Measurements from ENCODE around the gene NT5C1A. TPM values are rescaled to one million over a fixed set of nuclear protein-coding genes. Genes with fewer than 3 reads are reported as not detected.

NT5C1A gene
- total and polyA plus RNA-seq, 4 donors: not detected

DNA sequence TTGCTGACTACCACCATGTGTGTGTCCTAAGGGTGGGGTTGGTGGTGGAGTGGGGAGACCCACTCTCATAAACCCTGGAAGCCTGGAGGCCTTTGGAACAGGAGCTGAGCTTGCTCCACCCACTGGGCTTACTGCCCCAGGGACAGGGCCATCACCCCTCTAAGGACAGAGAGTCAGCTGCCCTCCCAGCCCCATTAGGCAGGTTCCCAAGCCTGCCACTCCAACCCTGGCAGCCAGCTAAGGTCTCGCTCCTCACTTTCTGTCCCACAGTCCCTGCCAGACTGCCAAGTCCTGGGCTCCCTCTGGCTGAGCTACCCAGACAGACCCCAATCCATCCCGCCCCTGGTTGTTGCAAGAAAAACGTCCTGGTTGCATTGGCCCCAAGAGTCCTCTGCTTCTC is 3.8 kb downstream of the NT5C1A start:
- Histone ChIP-seq H3K9me3 (ENCODE audit: control insufficient read depth in 4 of 4, insufficient read depth in 3 of 4, low read length in 3 of 4) (peaks cover 0 to 3% (median 0%) of the 10 kb centered on the region in 4 donors), H3K27ac (ENCODE audit: low read depth in 1 of 2, low read length in 1 of 2) (no peak overlapping the region), H3K4me1 (ENCODE audit: control insufficient read depth in 5 of 5, insufficient read depth in 5 of 5, low read length in 5 of 5) (peaks cover 0 to 12% (median 5%) of the 10 kb centered on the region in 5 donors), H3K27me3 (ENCODE audit: control insufficient read depth in 3 of 3, insufficient read depth in 3 of 3, low read length in 2 of 3) (peaks cover 3 to 30% (median 18%) of the 10 kb centered on the region in 3 donors), H3K9ac (ENCODE audit: insufficient read depth in 1 of 2, low read length in 2 of 2) (no peak overlapping the region), H3K36me3 (ENCODE audit: control insufficient read depth in 4 of 4, insufficient read depth in 4 of 4, low read length in 4 of 4) (no peaks in the 10 kb centered on the region), H3K4me3 (no peak overlapping the region)
- no peak for DNase-seq
- TF ChIP-seq, protein P1, sequence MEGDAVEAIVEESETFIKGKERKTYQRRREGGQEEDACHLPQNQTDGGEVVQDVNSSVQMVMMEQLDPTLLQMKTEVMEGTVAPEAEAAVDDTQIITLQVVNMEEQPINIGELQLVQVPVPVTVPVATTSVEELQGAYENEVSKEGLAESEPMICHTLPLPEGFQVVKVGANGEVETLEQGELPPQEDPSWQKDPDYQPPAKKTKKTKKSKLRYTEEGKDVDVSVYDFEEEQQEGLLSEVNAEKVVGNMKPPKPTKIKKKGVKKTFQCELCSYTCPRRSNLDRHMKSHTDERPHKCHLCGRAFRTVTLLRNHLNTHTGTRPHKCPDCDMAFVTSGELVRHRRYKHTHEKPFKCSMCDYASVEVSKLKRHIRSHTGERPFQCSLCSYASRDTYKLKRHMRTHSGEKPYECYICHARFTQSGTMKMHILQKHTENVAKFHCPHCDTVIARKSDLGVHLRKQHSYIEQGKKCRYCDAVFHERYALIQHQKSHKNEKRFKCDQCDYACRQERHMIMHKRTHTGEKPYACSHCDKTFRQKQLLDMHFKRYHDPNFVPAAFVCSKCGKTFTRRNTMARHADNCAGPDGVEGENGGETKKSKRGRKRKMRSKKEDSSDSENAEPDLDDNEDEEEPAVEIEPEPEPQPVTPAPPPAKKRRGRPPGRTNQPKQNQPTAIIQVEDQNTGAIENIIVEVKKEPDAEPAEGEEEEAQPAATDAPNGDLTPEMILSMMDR (IDR thresholded peaks at IDR 0.05; ENCODE audit: control extremely low read depth, extremely low read depth): no peak
- 85 to 91% methylated on average over 3 of the region's 3 CpGs for WGBS, 2 donors
- no peak for ATAC-seq (ENCODE audit: insufficient read depth, low FRiP score)

- peaks cover 3 to 21% (median 10%) of the 10 kb centered on the region in 3 donors for H3K27me3 ChIP-seq (ENCODE audit: control insufficient read depth in 3 of 3, insufficient read depth in 3 of 3, low read length in 2 of 3)
- no peaks in the 10 kb centered on the region for H3K36me3 ChIP-seq (ENCODE audit: control insufficient read depth in 4 of 4, insufficient read depth in 4 of 4, low read length in 4 of 4)
- peaks cover 0 to 3% (median 0%) of the 10 kb centered on the region in 4 donors for H3K9me3 ChIP-seq (ENCODE audit: control insufficient read depth in 4 of 4, insufficient read depth in 3 of 4, low read length in 3 of 4)
- DNase-seq (no peak), ATAC-seq (ENCODE audit: insufficient read depth, low FRiP score) (no peak)
- H3K9ac ChIP-seq (ENCODE audit: insufficient read depth in 1 of 2, low read length in 2 of 2): no peak overlapping the region
- WGBS, 2 donors: 87 to 95% methylated on average over 3 of the region's 3 CpGs
- TF ChIP-seq, protein P1 (IDR thresholded peaks at IDR 0.05; ENCODE audit: control extremely low read depth, extremely low read depth): no peak
- no peak overlapping the region for H3K4me3 ChIP-seq
- H3K27ac ChIP-seq (ENCODE audit: low read depth in 1 of 2, low read length in 1 of 2): no peak overlapping the region
- H3K4me1 ChIP-seq (ENCODE audit: control insufficient read depth in 5 of 5, insufficient read depth in 5 of 5, low read length in 5 of 5): peaks cover 0 to 7% (median 0%) of the 10 kb centered on the region in 5 donors
Observed at GRCh38 chr1:39666772-39667171, 5.1 kb downstream of the NT5C1A start.

GRCh38 chr1:39663559-39663958 is 8.3 kb downstream of the NT5C1A start:
- Histone ChIP-seq H3K27ac (ENCODE audit: low read depth in 1 of 2, low read length in 1 of 2) (no peak overlapping the region), H3K4me1 (ENCODE audit: control insufficient read depth in 5 of 5, insufficient read depth in 5 of 5, low read length in 5 of 5) (peaks cover 0 to 2% (median 0%) of the 10 kb centered on the region in 5 donors), H3K9me3 (ENCODE audit: control insufficient read depth in 4 of 4, insufficient read depth in 3 of 4, low read length in 3 of 4) (peaks cover 0 to under 1% (median 0%) of the 10 kb centered on the region in 4 donors), H3K4me3 (no peak overlapping the region), H3K27me3 (ENCODE audit: control insufficient read depth in 3 of 3, insufficient read depth in 3 of 3, low read length in 2 of 3) (peaks cover 0 to 4% (median 0%) of the 10 kb centered on the region in 3 donors), H3K9ac (ENCODE audit: insufficient read depth in 1 of 2, low read length in 2 of 2) (no peak overlapping the region), H3K36me3 (ENCODE audit: control insufficient read depth in 4 of 4, insufficient read depth in 4 of 4, low read length in 4 of 4) (no peaks in the 10 kb centered on the region)
- TF ChIP-seq, protein P1 (IDR thresholded peaks at IDR 0.05; ENCODE audit: control extremely low read depth, extremely low read depth): no peak
- ATAC-seq (ENCODE audit: insufficient read depth, low FRiP score) (no peak), DNase-seq (no peak)
- WGBS, 2 donors: 89 to 91% methylated on average over 8 of the region's 8 CpGs

DNA sequence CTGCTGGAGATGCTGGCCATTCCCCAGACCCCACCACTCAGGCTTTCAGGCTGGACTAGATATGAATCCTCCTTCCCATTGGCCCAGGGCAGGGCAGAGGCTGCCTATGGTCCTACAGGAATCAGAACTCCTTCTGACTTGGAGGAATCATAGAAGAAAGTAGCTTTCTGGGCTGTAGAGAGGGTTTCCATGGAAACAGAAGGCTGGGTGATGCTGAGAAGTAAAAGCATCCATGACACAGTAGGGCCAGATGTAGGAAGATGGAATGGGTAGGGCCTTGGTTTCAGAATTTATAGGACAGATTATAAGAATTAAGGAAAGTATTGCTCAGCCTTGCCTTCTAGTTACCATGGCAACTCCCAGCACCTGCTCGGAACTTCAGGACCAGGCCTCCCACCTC is 9.0 kb downstream of the NT5C1A start:
- peaks cover 0 to 2% (median 0%) of the 10 kb centered on the region in 5 donors for H3K4me1 ChIP-seq (ENCODE audit: control insufficient read depth in 5 of 5, insufficient read depth in 5 of 5, low read length in 5 of 5)
- no peak overlapping the region for H3K4me3 ChIP-seq
- peaks cover 0 to 4% (median 0%) of the 10 kb centered on the region in 3 donors for H3K27me3 ChIP-seq (ENCODE audit: control insufficient read depth in 3 of 3, insufficient read depth in 3 of 3, low read length in 2 of 3)
- H3K27ac ChIP-seq (ENCODE audit: low read depth in 1 of 2, low read length in 1 of 2): no peak overlapping the region
- WGBS, 2 donors: 85 to 92% methylated on average over 1 of the region's 1 CpG
- H3K9ac ChIP-seq (ENCODE audit: insufficient read depth in 1 of 2, low read length in 2 of 2): no peak overlapping the region
- no peak for ATAC-seq (ENCODE audit: insufficient read depth, low FRiP score)
- TF ChIP-seq, protein P1 (IDR thresholded peaks at IDR 0.05; ENCODE audit: control extremely low read depth, extremely low read depth): no peak
- H3K9me3 ChIP-seq (ENCODE audit: control insufficient read depth in 4 of 4, insufficient read depth in 3 of 4, low read length in 3 of 4): no peaks in the 10 kb centered on the region
- no peak for DNase-seq
- H3K36me3 ChIP-seq (ENCODE audit: control insufficient read depth in 4 of 4, insufficient read depth in 4 of 4, low read length in 4 of 4): no peaks in the 10 kb centered on the region

Measured in lung (tissue), 12 donors.